CD4-positive, CD25-positive, alpha-beta regulatory T cell (primary cell): Measurements from ENCODE around the gene NTN1. TPM values are rescaled to one million over a fixed set of nuclear protein-coding genes. Genes with fewer than 3 reads are reported as not detected.

ENCODE experiments used
- ATAC-seq, 2 donors: fragments of 150-1000 bp; cut with Tn5 transposase; one replicate each; pipeline ENCODE4 v1.10.0; 2021; ENCODE audit warnings: low read depth in 2 of 2, moderate number of reproducible peaks in 2 of 2, moderate library complexity in 1 of 2
- DNase-seq, 3 donors: peaks; one replicate each; pipeline versions ENCODE4 v3.0.0 to v3.0.0-alpha.2; 2012 to 2022; ENCODE audit warnings: mixed read lengths in 1 of 3
- H3K27ac ChIP-seq: one replicate; pipeline ENCODE4 v1.7.0; 2013; ENCODE audit warnings: mild to moderate bottlenecking, low read length; ENCODE audit not compliant: insufficient read depth, poor library complexity, severe bottlenecking
- H3K27me3 ChIP-seq: one replicate; pipeline ENCODE4 v1.7.0; 2013; ENCODE audit warnings: low read length; ENCODE audit not compliant: control insufficient read depth, insufficient read depth
- H3K36me3 ChIP-seq: one replicate; pipeline ENCODE4 v1.7.0; 2013; ENCODE audit warnings: mild to moderate bottlenecking, low read length, moderate library complexity; ENCODE audit not compliant: control insufficient read depth, insufficient read depth
- H3K4me1 ChIP-seq: 2 replicates; pipeline ENCODE4 v1.7.0; 2013; ENCODE audit warnings: mild to moderate bottlenecking, low read length; ENCODE audit not compliant: insufficient read depth, control insufficient read depth, poor library complexity, severe bottlenecking
- H3K4me3 ChIP-seq: one replicate; pipeline ENCODE4 v1.7.0; 2013; ENCODE audit warnings: low read depth, mild to moderate bottlenecking, low read length, moderate library complexity
- H3K9me3 ChIP-seq, 2 experiments: 1 replicate in 1 of 2; 2 replicates in 1 of 2; pipeline ENCODE4 v1.7.0; 2013; ENCODE audit warnings: low read length in 2 of 2, mild to moderate bottlenecking in 1 of 2, moderate library complexity in 1 of 2; ENCODE audit not compliant: control insufficient read depth in 2 of 2
- H3K27ac Mint-ChIP-seq, 3 donors: one replicate each; pipeline ENCODE4 v1.8.0; 2020 to 2022; ENCODE audit warnings: mild to moderate bottlenecking in 3 of 3, mixed read lengths in 3 of 3, moderate library complexity in 2 of 3
- H3K27me3 Mint-ChIP-seq: one replicate; pipeline ENCODE4 v1.8.0; 2022; ENCODE audit warnings: mild to moderate bottlenecking, mixed read lengths
- H3K36me3 Mint-ChIP-seq: one replicate; pipeline ENCODE4 v1.8.0; 2020; ENCODE audit warnings: mixed read lengths
- H3K4me1 Mint-ChIP-seq, 4 donors: one replicate each; pipeline ENCODE4 v1.8.0; 2020 to 2022; ENCODE audit warnings: mixed read lengths in 4 of 4, mild to moderate bottlenecking in 1 of 4
- H3K4me3 Mint-ChIP-seq, 4 donors: one replicate each; pipeline ENCODE4 v1.8.0; 2020 to 2022; ENCODE audit warnings: mild to moderate bottlenecking in 4 of 4, mixed read lengths in 4 of 4, moderate library complexity in 3 of 4
- H3K9me3 Mint-ChIP-seq, 7 donors: one replicate each; pipeline ENCODE4 v1.8.0; 2020 to 2022; ENCODE audit warnings: mixed read lengths in 7 of 7, mild to moderate bottlenecking in 3 of 7, moderate library complexity in 2 of 7
- polyA plus RNA-seq, 4 donors: library from polyadenylated mRNA; unstranded; fragments of 300-500 nt; fragmentation: Illumina TruSeq; gene quantifications; one replicate each; pipeline ENCODE4 v1.2.3, GENCODE V29; 2021
- total RNA-seq: library from RNA; stranded (reverse); gene quantifications from one replicate; pipeline ENCODE4 v1.2.3, GENCODE V29; 2022

Gene NTN1
- total and polyA plus RNA-seq, 5 donors from 2014 or later, result 0.03 TPM; not detected in 4

- Mint-ChIP-seq H3K4me3 (no peak overlapping the region), H3K4me1 (peaks cover 0 to 24% (median 3%) of the 10 kb centered on the region in 4 donors), H3K36me3 (no peaks in the 10 kb centered on the region), H3K27me3 (peaks cover 4% of the 10 kb centered on the region), H3K27ac (no peak overlapping the region), H3K9me3 (peaks cover 0 to 2% (median 0%) of the 10 kb centered on the region in 7 donors)
- ATAC-seq (no peak), DNase-seq (no peak)
- Histone ChIP-seq H3K4me3 (no peak overlapping the region), H3K9me3 (no peaks in the 10 kb centered on the region), H3K27me3 (no peaks in the 10 kb centered on the region), H3K36me3 (no peaks in the 10 kb centered on the region), H3K4me1 (peaks cover 11% of the 10 kb centered on the region), H3K27ac (no peak overlapping the region)
These were observed 215.7 kb downstream of the NTN1 start for GRCh38 chr17:9237053-9237410.

DNA sequence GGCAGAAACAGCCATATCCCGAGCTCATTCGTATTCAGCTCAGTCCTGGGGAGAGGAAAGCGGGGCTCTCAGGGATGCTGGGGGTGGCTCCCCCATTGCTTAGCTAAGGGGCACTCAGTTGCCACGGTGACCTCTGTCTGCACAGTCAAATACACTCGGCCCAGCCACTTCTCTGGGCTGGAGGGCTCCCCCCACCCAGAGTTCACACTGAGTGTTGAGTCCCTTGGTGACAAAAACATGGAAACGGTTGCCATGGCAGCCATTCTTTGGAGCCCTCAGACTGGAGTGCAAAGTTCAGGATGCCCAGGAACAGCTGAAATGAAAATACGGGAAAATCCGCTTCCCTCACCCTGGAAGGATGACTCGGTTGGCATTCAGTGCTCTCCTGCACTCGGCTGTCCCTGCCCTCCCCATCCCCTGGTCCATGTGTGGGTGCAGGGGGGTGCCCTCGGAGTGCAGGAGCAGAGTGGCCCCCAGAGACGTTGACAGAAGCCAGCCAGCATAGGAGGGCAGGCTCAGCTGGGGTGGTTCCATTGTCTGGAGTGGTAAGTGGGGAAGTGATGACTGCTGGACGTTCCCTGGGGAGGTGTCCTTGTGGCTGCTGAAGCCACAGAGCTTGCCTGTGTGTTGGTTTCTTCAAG is 216.5 kb downstream of the NTN1 start:
- no peaks in the 10 kb centered on the region for H3K27me3 ChIP-seq
- Mint-ChIP-seq H3K36me3 (no peaks in the 10 kb centered on the region), H3K27ac (no peak overlapping the region), H3K4me3 (peak overlapping the region in 1 of 4 donors; percentile 41), H3K27me3 (peaks cover 4% of the 10 kb centered on the region), H3K9me3 (no peaks in the 10 kb centered on the region), H3K4me1 (peaks cover 0 to 24% (median 3%) of the 10 kb centered on the region in 4 donors)
- no peak for ATAC-seq
- no peak overlapping the region for H3K4me3 ChIP-seq
- H3K27ac ChIP-seq, result no peak overlapping the region
- no peaks in the 10 kb centered on the region for H3K36me3 ChIP-seq
- peaks cover 11% of the 10 kb centered on the region for H3K4me1 ChIP-seq
- H3K9me3 ChIP-seq, result no peaks in the 10 kb centered on the region
- DNase-seq, result no peak

DNA sequence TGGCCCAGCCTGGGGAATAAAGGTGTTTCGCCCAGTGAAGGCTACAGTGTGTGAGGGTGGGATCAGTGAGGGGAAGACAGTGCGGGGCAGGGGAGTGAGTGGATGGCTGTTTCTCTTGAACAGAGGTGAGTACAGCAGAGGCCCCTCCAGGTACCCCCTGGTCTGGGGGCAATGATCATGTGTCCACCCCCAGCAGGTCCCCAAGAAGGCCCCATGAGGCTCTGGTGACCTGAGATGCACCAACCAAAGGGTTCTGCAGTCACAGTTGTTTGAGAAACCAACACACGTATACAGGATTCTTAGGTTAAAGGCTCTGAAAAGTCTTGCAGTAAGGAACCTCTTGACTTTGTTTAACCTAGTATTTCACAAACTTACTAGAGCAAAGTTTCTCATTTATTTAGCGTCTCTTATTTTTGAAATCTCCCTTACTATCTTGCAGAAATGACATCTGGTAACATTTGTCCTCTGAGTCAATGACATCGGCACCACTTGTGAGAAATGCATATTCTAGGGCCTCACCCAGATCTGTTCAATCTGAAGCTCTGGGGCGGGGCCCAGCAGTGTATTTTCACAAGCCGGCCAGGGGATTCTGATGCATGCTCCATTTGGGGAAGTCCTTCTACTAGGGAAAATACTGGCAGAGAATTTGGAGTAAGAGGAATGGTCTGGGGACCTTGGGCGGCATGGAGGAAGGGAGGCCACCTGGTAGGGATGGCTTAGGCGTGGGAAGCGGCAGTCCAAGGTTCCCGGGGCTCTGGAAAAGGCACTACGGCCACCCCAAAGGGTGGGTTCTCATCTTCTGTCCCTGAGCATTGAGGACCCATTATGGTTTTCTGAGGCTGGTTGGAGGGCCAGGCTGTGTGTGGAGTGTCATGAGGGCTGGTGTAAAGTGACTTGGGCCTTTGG is 217.3 kb downstream of the NTN1 start:
- H3K36me3 Mint-ChIP-seq, result no peaks in the 10 kb centered on the region

DNA sequence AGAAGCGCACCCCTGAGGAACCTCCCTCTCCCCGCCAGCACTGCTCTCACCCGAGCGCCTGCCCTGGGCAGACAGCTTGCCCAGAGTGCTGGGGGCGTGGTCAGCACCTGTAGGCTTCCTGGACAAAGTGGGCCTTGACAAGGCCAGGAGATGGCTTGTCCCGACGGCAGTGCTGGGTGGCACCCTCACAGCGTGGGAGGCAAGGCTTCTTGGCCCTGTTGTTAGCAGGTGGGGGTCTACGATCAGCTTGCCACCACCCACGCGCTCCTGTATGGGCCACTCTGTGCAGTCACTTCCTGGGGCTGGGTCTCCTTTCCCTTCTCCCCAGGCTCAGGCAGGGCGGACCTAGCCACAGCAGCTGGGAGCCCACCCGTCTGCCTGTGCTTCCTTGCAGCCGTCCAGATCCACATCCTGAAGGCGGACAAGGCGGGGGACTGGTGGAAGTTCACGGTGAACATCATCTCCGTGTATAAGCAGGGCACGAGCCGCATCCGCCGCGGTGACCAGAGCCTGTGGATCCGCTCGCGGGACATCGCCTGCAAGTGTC is 218.0 kb downstream of the NTN1 start:
- Mint-ChIP-seq H3K27me3 (peaks cover 4% of the 10 kb centered on the region), H3K9me3 (no peaks in the 10 kb centered on the region), H3K4me3 (peak overlapping the region; percentile 48 to 91 (median 82)), H3K4me1 (peaks cover 0 to 24% (median 3%) of the 10 kb centered on the region in 4 donors), H3K36me3 (no peaks in the 10 kb centered on the region), H3K27ac (peak overlapping the region in 1 of 3 donors; percentile 20)
- H3K36me3 ChIP-seq, result no peaks in the 10 kb centered on the region
- peaks cover 11% of the 10 kb centered on the region for H3K4me1 ChIP-seq
- DNase-seq (no peak), ATAC-seq (no peak)
- no peaks in the 10 kb centered on the region for H3K9me3 ChIP-seq
- H3K4me3 ChIP-seq, result no peak overlapping the region
- no peak overlapping the region for H3K27ac ChIP-seq
- H3K27me3 ChIP-seq, result no peaks in the 10 kb centered on the region

More for the DNA sequence above, 217.3 kb downstream of the NTN1 start:
- no peak overlapping the region for H3K27ac Mint-ChIP-seq
- Histone ChIP-seq H3K27ac (no peak overlapping the region), H3K27me3 (no peaks in the 10 kb centered on the region), H3K4me1 (peaks cover 11% of the 10 kb centered on the region), H3K36me3 (no peaks in the 10 kb centered on the region), H3K9me3 (no peaks in the 10 kb centered on the region), H3K4me3 (no peak overlapping the region)
- H3K4me1 Mint-ChIP-seq, result peaks cover 0 to 24% (median 3%) of the 10 kb centered on the region in 4 donors
- H3K9me3 Mint-ChIP-seq, result no peaks in the 10 kb centered on the region
- peaks cover 4% of the 10 kb centered on the region for H3K27me3 Mint-ChIP-seq
- ATAC-seq (no peak), DNase-seq (no peak)
- H3K4me3 Mint-ChIP-seq, result peak overlapping the region; percentile 48 to 91 (median 74)

DNA sequence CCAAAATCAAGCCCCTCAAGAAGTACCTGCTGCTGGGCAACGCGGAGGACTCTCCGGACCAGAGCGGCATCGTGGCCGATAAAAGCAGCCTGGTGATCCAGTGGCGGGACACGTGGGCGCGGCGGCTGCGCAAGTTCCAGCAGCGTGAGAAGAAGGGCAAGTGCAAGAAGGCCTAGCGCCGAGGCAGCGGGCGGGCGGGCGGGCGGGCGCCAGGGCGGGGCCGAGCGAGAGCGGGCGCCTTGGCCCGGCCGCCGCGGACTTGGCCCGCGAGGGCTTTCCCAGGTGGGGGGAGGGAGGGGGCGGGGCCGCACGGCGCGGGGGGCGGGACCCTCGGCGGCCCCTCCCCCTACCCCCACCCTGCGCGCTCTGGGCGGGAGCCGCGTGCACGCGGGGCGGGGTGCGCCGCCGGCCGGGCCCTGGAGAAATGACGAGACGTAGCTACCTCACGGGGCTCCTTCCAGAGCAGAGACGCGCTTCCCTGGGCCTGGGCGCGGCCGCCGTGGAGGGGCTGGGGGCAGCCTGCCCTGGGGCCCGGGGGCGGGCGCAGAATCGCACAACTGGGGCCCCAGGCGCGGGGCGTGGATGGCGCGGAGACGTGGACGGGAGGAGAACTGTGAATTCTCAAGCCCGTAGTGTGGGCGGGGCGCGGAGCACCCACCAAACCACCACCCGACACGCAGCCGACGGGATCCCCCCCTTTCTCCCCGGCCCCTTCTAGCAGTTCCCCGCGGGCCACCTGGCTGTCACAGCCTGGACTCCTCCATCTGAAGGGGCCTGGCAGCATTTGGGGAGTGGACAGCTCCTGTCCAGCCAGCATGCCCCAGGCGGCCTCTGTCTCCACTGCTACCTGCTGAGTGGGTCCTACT is 218.7 kb downstream of the NTN1 start:
- H3K4me3 Mint-ChIP-seq, result peak overlapping the region; percentile 48 to 91 (median 82)
- DNase-seq, result peak; percentile 55 to 62 (median 61)
- H3K4me3 ChIP-seq, result no peak overlapping the region

GRCh38 chr17:9240659-9241370 is 219.5 kb downstream of the NTN1 start:
- no peaks in the 10 kb centered on the region for H3K9me3 ChIP-seq
- Mint-ChIP-seq H3K27me3 (peaks cover 4% of the 10 kb centered on the region), H3K4me3 (peak overlapping the region; percentile 38 to 83 (median 74)), H3K9me3 (no peaks in the 10 kb centered on the region), H3K36me3 (peaks cover 1% of the 10 kb centered on the region), H3K27ac (peak overlapping the region; percentile 23 to 59 (median 32)), H3K4me1 (peaks cover 0 to 24% (median 3%) of the 10 kb centered on the region in 4 donors)
- DNase-seq (no peak), ATAC-seq (no peak)
- no peak overlapping the region for H3K27ac ChIP-seq
- H3K4me3 ChIP-seq, result no peak overlapping the region
- H3K4me1 ChIP-seq, result peaks cover 11% of the 10 kb centered on the region
- no peaks in the 10 kb centered on the region for H3K27me3 ChIP-seq
- no peaks in the 10 kb centered on the region for H3K36me3 ChIP-seq

More for the DNA sequence above, 218.7 kb downstream of the NTN1 start:
- Histone ChIP-seq H3K27ac (no peak overlapping the region), H3K9me3 (no peaks in the 10 kb centered on the region), H3K36me3 (no peaks in the 10 kb centered on the region), H3K27me3 (no peaks in the 10 kb centered on the region), H3K4me1 (peaks cover 11% of the 10 kb centered on the region)
- ATAC-seq, result peak; percentile 75 to 82
- Mint-ChIP-seq H3K27ac (peak overlapping the region in 1 of 3 donors; percentile 59), H3K9me3 (no peaks in the 10 kb centered on the region), H3K27me3 (peaks cover 4% of the 10 kb centered on the region), H3K4me1 (peaks cover 0 to 24% (median 3%) of the 10 kb centered on the region in 4 donors), H3K36me3 (no peaks in the 10 kb centered on the region)

- Mint-ChIP-seq H3K27ac (peak overlapping the region; percentile 23 to 52 (median 31)), H3K36me3 (peaks cover 3% of the 10 kb centered on the region), H3K27me3 (peaks cover 4% of the 10 kb centered on the region), H3K9me3 (no peaks in the 10 kb centered on the region), H3K4me3 (peak overlapping the region; percentile 56 to 80 (median 66)), H3K4me1 (peaks cover 0 to 24% (median 3%) of the 10 kb centered on the region in 4 donors)
- H3K4me3 ChIP-seq, result no peak overlapping the region
- H3K27me3 ChIP-seq, result no peaks in the 10 kb centered on the region
- ATAC-seq, result no peak
- no peak overlapping the region for H3K27ac ChIP-seq
- no peaks in the 10 kb centered on the region for H3K36me3 ChIP-seq
- peaks cover 11% of the 10 kb centered on the region for H3K4me1 ChIP-seq
- no peaks in the 10 kb centered on the region for H3K9me3 ChIP-seq
- no peak for DNase-seq
These were observed 220.0 kb downstream of the NTN1 start for GRCh38 chr17:9241371-9241712.
